IMR-90 (cell line): ENCODE data around the gene HOXA7. TPM values are rescaled to one million over a fixed set of nuclear protein-coding genes. Genes with fewer than 3 reads are reported as not detected.
A peak's percentile ranks its signal among the peaks of the same experiment; 100 is the strongest.

Experiments used
- ATAC-seq: fragments of 200-7000 bp; cut with Tn5 transposase; 2 replicates; pipeline ENCODE4 v1.9.1; 2020; ENCODE audit warnings: low read depth, mild to moderate bottlenecking, moderate library complexity
- BruUV-seq: library from RNA; stranded (reverse); fragments of 400-500 nt; replicated peaks from 2 replicates; lab custom pipeline; 2021; lab: Mats Ljungman, UMichigan
- CTCF ChIA-PET: fragments of 300-600 bp; formaldehyde crosslinking; extraction: SDS; loops from one replicate; lab custom pipeline; 2021; ENCODE audit warnings: antibody characterized with exemption; lab: Yijun Ruan, JAX
- POLR2A ChIA-PET: fragments of 300-600 bp; sonication (Branson Sonifier 250); formaldehyde crosslinking; loops from one replicate; lab custom pipeline; 2022; ENCODE audit warnings: antibody characterized with exemption; ENCODE audit not compliant: unreplicated experiment; lab: Charles Lee
- DNase-seq: peaks from one replicate; pipeline ENCODE4 v3.0.0; 2013
- H2AFZ ChIP-seq: replicated peaks from 2 replicates; pipeline ENCODE3; 2013; ENCODE audit warnings: low read length, mild to moderate bottlenecking; ENCODE audit not compliant: poor library complexity
- H2AK5ac ChIP-seq: 2 replicates; pipeline ENCODE4 v1.6.1; 2013; ENCODE audit warnings: low read depth, low read length, inconsistent platforms
- H2AK9ac ChIP-seq: replicated peaks from 2 replicates; pipeline ENCODE3; 2013; ENCODE audit warnings: mild to moderate bottlenecking, low read depth, low read length, moderate library complexity; ENCODE audit not compliant: poor library complexity
- H2BK120ac ChIP-seq: 2 replicates; pipeline ENCODE4 v1.6.1; 2013; ENCODE audit warnings: low read depth, low read length, inconsistent platforms
- H2BK15ac ChIP-seq: 3 replicates; pipeline ENCODE4 v1.6.1; 2013; ENCODE audit warnings: low read depth, low read length, inconsistent platforms
- H2BK20ac ChIP-seq: 2 replicates; pipeline ENCODE4 v1.6.1; 2013; ENCODE audit warnings: low read depth, mild to moderate bottlenecking, inconsistent platforms, low read length, moderate library complexity
- H2BK5ac ChIP-seq: 2 replicates; pipeline ENCODE4 v1.6.1; 2013; ENCODE audit warnings: mild to moderate bottlenecking, low read depth, low read length, inconsistent platforms; ENCODE audit not compliant: poor library complexity, severe bottlenecking
- H3K14ac ChIP-seq: replicated peaks from 2 replicates; pipeline ENCODE4 v1.6.1; 2013; ENCODE audit warnings: low read depth, low read length, inconsistent platforms
- H3K18ac ChIP-seq: 2 replicates; pipeline ENCODE4 v1.6.1; 2013; ENCODE audit warnings: low read depth, low read length, control low read depth
- H3K23ac ChIP-seq: 2 replicates; pipeline ENCODE4 v1.6.1; 2013; ENCODE audit warnings: low read depth, low read length, inconsistent platforms
- H3K27ac ChIP-seq: 2 replicates; pipeline ENCODE4 v1.5.1; 2013; ENCODE audit warnings: mild to moderate bottlenecking, control low read depth, low read length; ENCODE audit not compliant: insufficient read depth
- H3K27me3 ChIP-seq: 2 replicates; pipeline ENCODE4 v1.6.1; 2013; ENCODE audit warnings: low read length; ENCODE audit not compliant: control insufficient read depth, insufficient read depth
- H3K36me3 ChIP-seq: 2 replicates; pipeline ENCODE4 v1.6.1; 2013; ENCODE audit warnings: low read length, mixed read lengths; ENCODE audit not compliant: control insufficient read depth, insufficient read depth
- H3K4ac ChIP-seq: 2 replicates; pipeline ENCODE4 v1.6.1; 2013; ENCODE audit warnings: low read depth, low read length, inconsistent platforms
- H3K4me1 ChIP-seq: 2 replicates; pipeline ENCODE4 v1.6.1; 2013; ENCODE audit warnings: low read length, mixed read lengths; ENCODE audit not compliant: control insufficient read depth, insufficient read depth
- H3K4me2 ChIP-seq: 2 replicates; pipeline ENCODE4 v1.6.1; 2013; ENCODE audit warnings: low read depth, mild to moderate bottlenecking, control low read depth, low read length, moderate library complexity
- H3K4me3 ChIP-seq: 2 replicates; pipeline ENCODE4 v1.5.1; 2013; ENCODE audit warnings: low read depth, mild to moderate bottlenecking, control low read depth, low read length, moderate library complexity; ENCODE audit not compliant: insufficient read depth
- H3K56ac ChIP-seq: 2 replicates; pipeline ENCODE4 v1.6.1; 2013; ENCODE audit warnings: low read length, inconsistent platforms; ENCODE audit not compliant: insufficient read depth; ENCODE audit errors: extremely low read depth
- H3K79me1 ChIP-seq, 2 experiments: 2 replicates each; pipeline ENCODE4 v1.6.1; 2013; ENCODE audit warnings: low read length in 2 of 2, inconsistent platforms in 1 of 2, low read depth in 1 of 2
- H3K9ac ChIP-seq: 2 replicates; pipeline ENCODE4 v1.6.1; 2013; ENCODE audit warnings: low read depth, low read length, control low read depth
- H3K9me1 ChIP-seq: 2 replicates; pipeline ENCODE4 v1.6.1; 2013; ENCODE audit warnings: low read length, inconsistent platforms; ENCODE audit not compliant: insufficient read depth
- H3K9me3 ChIP-seq: 2 replicates; pipeline ENCODE4 v1.6.1; 2013; ENCODE audit warnings: low read length; ENCODE audit not compliant: control insufficient read depth, insufficient read depth
- H4K20me1 ChIP-seq: 2 replicates; pipeline ENCODE4 v1.6.1; 2013; ENCODE audit warnings: low read length, inconsistent platforms; ENCODE audit not compliant: insufficient read depth
- H4K5ac ChIP-seq: 2 replicates; pipeline ENCODE4 v1.6.1; 2013; ENCODE audit warnings: mild to moderate bottlenecking, low read depth, low read length, control low read depth
- H4K8ac ChIP-seq, 2 experiments: 2 replicates each; pipeline ENCODE4 v1.6.1; 2013; ENCODE audit warnings: low read depth in 2 of 2, low read length in 2 of 2, control low read depth in 1 of 2, inconsistent platforms in 1 of 2
- H4K91ac ChIP-seq: 2 replicates; pipeline ENCODE4 v1.6.1; 2013; ENCODE audit warnings: low read depth, low read length, inconsistent platforms; ENCODE audit not compliant: insufficient read depth
- MAFK ChIP-seq: IDR thresholded peaks from 2 replicates; pipeline ENCODE4 v1.6.1; 2012; ENCODE audit warnings: low read depth, low read length, improper control_type of control experiment
- RAD21 ChIP-seq: IDR thresholded peaks from 2 replicates; pipeline ENCODE4 v1.6.1; 2012; ENCODE audit warnings: low read length, improper control_type of control experiment
- RCOR1 ChIP-seq: IDR thresholded peaks from 2 replicates; pipeline ENCODE4 v1.6.1; 2012; ENCODE audit warnings: mild to moderate bottlenecking, low read length, improper control_type of control experiment; ENCODE audit not compliant: insufficient replicate concordance
- SMC3 ChIP-seq: fragments of 150-350 bp; IDR thresholded peaks from 2 replicates; pipeline ENCODE4 v1.6.1; 2016; ENCODE audit warnings: low read depth, mild to moderate bottlenecking, antibody characterized with exemption, low read length, moderate library complexity
- WGBS, 2 experiments: methylation state at CpG; one replicate each; pipeline versions ENCODE4 v1.1.5 to v1.1.7; 2013; ENCODE audit warnings: missing lambda C conversion rate in 2 of 2; ENCODE audit not compliant: insufficient read length in 1 of 2; ENCODE audit errors: extremely low coverage in 2 of 2; 5-methylcytosine and 5-hydroxymethylcytosine counted together
- dilution Hi-C: fragments of 300-500 bp; cut with HindIII; formaldehyde crosslinking; loops from one replicate; pipeline ENCODE4 v1.14.3; 2018; ENCODE audit warnings: low sequenced_read_pairs; ENCODE audit not compliant: unreplicated experiment
- in situ Hi-C: fragments of 300-500 bp; cut with MboI; formaldehyde crosslinking; loops from 3 replicates; pipeline ENCODE4 v1.14.3; 2019; ENCODE audit warnings: low sequenced_read_pairs, inconsistent platforms, mixed read lengths
- intact Hi-C: fragments of 100-400 bp; cut with micrococcal nuclease; formaldehyde crosslinking; loops from 2 replicates; pipeline ENCODE4 v1.10.0; 2022
- polyA plus RNA-seq, 3 experiments: library from polyadenylated mRNA; depleted of rRNA; stranded (reverse); fragments of >200 nt; gene quantifications; 2 replicates each; pipeline ENCODE4 v1.2.3, GENCODE V29; 2012; ENCODE audit warnings: low replicate concordance in 1 of 3
- total RNA-seq: library from RNA; depleted of rRNA; stranded (reverse); fragments of >200 nt; gene quantifications from 2 replicates; pipeline ENCODE4 v1.2.3, GENCODE V29; 2012
- TF ChIP-seq, protein P1 (sequence below): fragments of 150-350 bp; IDR thresholded peaks from 2 replicates; pipeline ENCODE4 v1.6.1; 2017; ENCODE audit warnings: mild to moderate bottlenecking, antibody characterized with exemption, low read length, low read depth
- TF ChIP-seq, protein P2 (sequence below): conservative IDR thresholded peaks from 2 replicates; pipeline ENCODE4 v1.5.1; 2012; ENCODE audit warnings: mild to moderate bottlenecking, low read depth, low read length, improper control_type of control experiment

HOXA7 gene
- total and polyA plus RNA-seq, 2 of the 4 experiments (the other 2 are of a cell fraction) = 0.18 to 1.7 TPM

DNA sequence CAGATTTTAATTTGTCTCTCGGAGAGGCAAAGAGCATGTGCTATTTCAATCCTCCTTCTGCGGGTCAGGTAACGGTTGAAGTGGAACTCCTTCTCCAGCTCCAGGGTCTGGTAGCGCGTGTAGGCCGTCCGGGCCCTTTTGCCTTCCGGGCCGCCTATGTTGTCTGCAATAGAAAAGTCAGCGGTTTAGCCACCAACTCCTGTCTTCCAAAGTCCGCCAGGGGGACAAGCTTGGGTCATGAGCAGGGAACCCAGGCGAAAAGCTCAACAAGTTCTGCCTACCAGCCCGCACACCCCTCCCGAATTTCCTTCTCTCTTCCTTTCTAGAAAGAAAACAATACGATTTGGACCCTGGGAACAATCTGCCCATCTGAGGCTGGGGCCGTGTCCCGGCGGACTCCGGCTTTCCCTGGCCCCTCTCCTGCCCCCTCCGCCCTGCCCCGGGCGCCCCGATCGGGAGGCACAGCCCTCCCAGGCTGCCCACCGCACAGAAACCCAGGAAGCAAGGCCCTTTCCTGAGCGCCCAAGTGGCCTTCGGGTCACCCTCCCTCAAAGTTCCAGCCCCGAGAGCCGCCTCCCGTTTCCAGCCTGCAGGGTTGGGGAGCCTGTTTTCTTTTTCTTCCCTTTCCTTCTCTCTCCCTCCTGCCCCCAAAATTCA is 14.4 kb downstream of the HOXA7 start:
- TF ChIP-seq, protein P1, sequence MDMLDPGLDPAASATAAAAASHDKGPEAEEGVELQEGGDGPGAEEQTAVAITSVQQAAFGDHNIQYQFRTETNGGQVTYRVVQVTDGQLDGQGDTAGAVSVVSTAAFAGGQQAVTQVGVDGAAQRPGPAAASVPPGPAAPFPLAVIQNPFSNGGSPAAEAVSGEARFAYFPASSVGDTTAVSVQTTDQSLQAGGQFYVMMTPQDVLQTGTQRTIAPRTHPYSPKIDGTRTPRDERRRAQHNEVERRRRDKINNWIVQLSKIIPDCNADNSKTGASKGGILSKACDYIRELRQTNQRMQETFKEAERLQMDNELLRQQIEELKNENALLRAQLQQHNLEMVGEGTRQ = no peak
- peak; percentile 15; the same call in 1 of the 2 replicates for TF ChIP-seq SMC3
- TF ChIP-seq RAD21 = peak; percentile 20; the same call in 1 of the 2 replicates
- TF ChIP-seq, protein P2, sequence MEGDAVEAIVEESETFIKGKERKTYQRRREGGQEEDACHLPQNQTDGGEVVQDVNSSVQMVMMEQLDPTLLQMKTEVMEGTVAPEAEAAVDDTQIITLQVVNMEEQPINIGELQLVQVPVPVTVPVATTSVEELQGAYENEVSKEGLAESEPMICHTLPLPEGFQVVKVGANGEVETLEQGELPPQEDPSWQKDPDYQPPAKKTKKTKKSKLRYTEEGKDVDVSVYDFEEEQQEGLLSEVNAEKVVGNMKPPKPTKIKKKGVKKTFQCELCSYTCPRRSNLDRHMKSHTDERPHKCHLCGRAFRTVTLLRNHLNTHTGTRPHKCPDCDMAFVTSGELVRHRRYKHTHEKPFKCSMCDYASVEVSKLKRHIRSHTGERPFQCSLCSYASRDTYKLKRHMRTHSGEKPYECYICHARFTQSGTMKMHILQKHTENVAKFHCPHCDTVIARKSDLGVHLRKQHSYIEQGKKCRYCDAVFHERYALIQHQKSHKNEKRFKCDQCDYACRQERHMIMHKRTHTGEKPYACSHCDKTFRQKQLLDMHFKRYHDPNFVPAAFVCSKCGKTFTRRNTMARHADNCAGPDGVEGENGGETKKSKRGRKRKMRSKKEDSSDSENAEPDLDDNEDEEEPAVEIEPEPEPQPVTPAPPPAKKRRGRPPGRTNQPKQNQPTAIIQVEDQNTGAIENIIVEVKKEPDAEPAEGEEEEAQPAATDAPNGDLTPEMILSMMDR = peak; percentile 27; the same call in 1 of the 2 replicates
- no peak for TF ChIP-seq RCOR1
- TF ChIP-seq MAFK = peak; percentile 11; the same call in 1 of the 2 replicates

More for the DNA sequence above, 14.4 kb downstream of the HOXA7 start:
- no TSS peak for BruUV-seq
- peaks cover 14% of the 10 kb centered on the region; the same call in 1 of the 2 replicates for H3K4me1 ChIP-seq
- ATAC-seq (no peak), DNase-seq (no peak)
- no peaks in the 10 kb centered on the region for H3K27me3 ChIP-seq
- dilution Hi-C loops = no loop called here
- peak overlapping the region; percentile 99 for H3K23ac ChIP-seq
- H2BK20ac ChIP-seq = no peak overlapping the region
- H4K8ac ChIP-seq = peak overlapping the region; percentile 87; a peak in 3 of 4 replicates
- peak overlapping the region; percentile 62; the same call in 1 of the 2 replicates for H2AK5ac ChIP-seq
- H3K36me3 ChIP-seq = peaks cover 9% of the 10 kb centered on the region
- no peaks in the 10 kb centered on the region for H3K9me3 ChIP-seq
- POLR2A ChIA-PET = interaction anchor here (0.9 kb wide), 1 partner anchor 10 kb away, joined by 3 read pairs; no protein-coding TSS in a partner anchor
- WGBS, 2 experiments = 3% methylated on average over 14 of the region's 30 CpGs; no CpG with 5 or more reads in 1 of the 2 experiments
- H3K4me2 ChIP-seq = peak overlapping the region; percentile 94
- H4K20me1 ChIP-seq = no peaks in the 10 kb centered on the region
- peak overlapping the region; percentile 81 for H2BK120ac ChIP-seq
- CTCF ChIA-PET = interaction anchor here (0.6 to 2.0 kb wide), 13 partner anchors 9 to 772 kb away, joined by 3 to 9 read pairs (median 4); partner anchors contain the start of gene HOXA4
- peak overlapping the region; percentile 89 for H3K9ac ChIP-seq
- intact Hi-C loops = loop anchor here (5.0 kb wide), 1 partner anchor 1250 kb away; no protein-coding TSS in a partner anchor
- no peaks in the 10 kb centered on the region for H3K9me1 ChIP-seq
- H3K14ac ChIP-seq = peak overlapping the region; percentile 95
- peak overlapping the region; percentile 82 for H2AK9ac ChIP-seq
- peak overlapping the region; percentile 90 for H2AFZ ChIP-seq
- in situ Hi-C loops = loop anchor here (5.0 to 10.0 kb wide), 3 partner anchors 40 to 947 kb away; partner anchors contain the start of gene HOXA2
- peak overlapping the region; percentile 93 for H3K4me3 ChIP-seq
- H3K79me1 ChIP-seq = peaks cover 9 to 38% of the 10 kb centered on the region in 2 experiments; a peak in 3 of 4 replicates
- H3K18ac ChIP-seq = peak overlapping the region; percentile 93
- H4K91ac ChIP-seq = peak overlapping the region; percentile 75
- H3K4ac ChIP-seq = peak overlapping the region; percentile 80
- peak overlapping the region; percentile 14 for H4K5ac ChIP-seq
- peak overlapping the region; percentile 89 for H2BK5ac ChIP-seq
- H2BK15ac ChIP-seq = peak overlapping the region; percentile 12; the same call in 2 of the 3 replicates
- H3K27ac ChIP-seq = peak overlapping the region; percentile 93
- peak overlapping the region; percentile 92 for H3K56ac ChIP-seq
